A549 treated with RU486 at 1 μM for 4 hours (cell line): Measurements from ENCODE around the gene MAGED4B. TPM values are rescaled to one million over a fixed set of nuclear protein-coding genes. Genes with fewer than 3 reads are reported as not detected.

Experiments
- total RNA-seq: library from RNA; stranded (reverse); fragments of 200-300 nt; extraction: Qiagen RNA extraction; gene quantifications from 5 replicates; pipeline ENCODE4 v1.2.3, GENCODE V29; 2022; ENCODE audit warnings: low read depth

The MAGED4B gene, protein sequence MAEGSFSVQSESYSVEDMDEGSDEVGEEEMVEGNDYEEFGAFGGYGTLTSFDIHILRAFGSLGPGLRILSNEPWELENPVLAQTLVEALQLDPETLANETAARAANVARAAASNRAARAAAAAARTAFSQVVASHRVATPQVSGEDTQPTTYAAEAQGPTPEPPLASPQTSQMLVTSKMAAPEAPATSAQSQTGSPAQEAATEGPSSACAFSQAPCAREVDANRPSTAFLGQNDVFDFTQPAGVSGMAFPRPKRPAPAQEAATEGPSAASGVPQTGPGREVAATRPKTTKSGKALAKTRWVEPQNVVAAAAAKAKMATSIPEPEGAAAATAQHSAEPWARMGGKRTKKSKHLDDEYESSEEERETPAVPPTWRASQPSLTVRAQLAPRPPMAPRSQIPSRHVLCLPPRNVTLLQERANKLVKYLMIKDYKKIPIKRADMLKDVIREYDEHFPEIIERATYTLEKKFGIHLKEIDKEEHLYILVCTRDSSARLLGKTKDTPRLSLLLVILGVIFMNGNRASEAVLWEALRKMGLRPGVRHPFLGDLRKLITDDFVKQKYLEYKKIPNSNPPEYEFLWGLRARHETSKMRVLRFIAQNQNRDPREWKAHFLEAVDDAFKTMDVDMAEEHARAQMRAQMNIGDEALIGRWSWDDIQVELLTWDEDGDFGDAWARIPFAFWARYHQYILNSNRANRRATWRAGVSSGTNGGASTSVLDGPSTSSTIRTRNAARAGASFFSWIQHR
- 8.7 to 14.3 TPM (median 11.9 TPM) in 5 replicates for total RNA-seq

DNA sequence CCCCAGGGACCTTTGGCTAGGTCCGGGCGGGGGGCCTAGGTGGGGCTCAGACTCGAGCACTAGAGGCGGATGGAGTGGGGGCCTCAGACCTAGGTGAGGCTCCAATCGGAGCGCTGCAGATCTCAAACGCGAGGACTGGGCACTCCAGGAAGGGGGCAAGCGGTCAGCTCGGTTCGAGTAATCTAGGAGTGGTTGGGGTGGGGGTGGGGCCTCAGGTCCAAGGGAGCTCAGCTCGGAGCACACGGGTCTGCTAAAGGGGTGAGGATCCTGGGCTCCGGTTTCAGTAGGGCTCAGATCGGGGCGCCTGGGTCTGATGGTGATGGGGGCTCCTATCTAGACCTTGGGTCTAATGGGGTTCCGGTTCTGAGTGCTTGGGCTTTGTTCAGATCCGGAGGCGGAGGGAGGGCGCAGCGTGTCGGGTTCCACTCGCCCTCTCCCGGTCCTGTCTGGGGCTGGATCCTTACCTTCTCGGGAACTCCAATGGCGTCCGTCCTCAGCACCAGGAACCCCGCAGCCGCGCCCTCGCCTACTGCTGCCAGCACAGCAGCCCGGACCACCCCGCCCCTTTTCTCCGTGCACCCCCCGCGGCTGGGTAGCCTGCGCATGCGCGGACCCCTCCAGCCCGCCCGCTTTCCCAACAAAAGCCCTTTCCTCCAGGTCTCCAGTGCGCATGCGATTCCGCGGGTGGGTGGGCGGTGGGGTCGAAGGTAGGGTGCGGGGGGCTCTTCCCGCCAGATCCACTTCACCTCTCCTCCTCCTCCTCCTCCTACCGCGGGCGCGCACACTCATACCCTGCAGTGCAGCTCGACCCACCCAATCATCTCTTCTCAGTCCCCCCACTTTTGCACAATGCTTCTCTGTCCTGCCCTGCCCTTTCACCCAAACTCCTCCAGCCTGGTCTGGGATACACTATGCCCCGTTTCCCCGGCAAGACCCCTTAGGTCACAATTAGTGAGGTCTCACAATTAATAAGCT lies at the start of gene MAGED4B:
Gene MAGED4B, minus strand, starts transcription at position 518 of the 975 bp plus-strand sequence. CDS start 1,011 bp downstream, outside the sequence.

Other genes with a start within 250 kb of the MAGED4B start
- gene MAGED1, start 175.6 kb downstream of the MAGED4B start, total RNA-seq = 68.0 to 88.9 TPM (median 80.7 TPM) in 5 replicates
- gene MAGED4, start 115.7 kb upstream of the MAGED4B start, total RNA-seq = 4.3 to 10.6 TPM (median 8.6 TPM) in 5 replicates